ENCODE data around the gene HIRA.

Gene HIRA

DNA sequence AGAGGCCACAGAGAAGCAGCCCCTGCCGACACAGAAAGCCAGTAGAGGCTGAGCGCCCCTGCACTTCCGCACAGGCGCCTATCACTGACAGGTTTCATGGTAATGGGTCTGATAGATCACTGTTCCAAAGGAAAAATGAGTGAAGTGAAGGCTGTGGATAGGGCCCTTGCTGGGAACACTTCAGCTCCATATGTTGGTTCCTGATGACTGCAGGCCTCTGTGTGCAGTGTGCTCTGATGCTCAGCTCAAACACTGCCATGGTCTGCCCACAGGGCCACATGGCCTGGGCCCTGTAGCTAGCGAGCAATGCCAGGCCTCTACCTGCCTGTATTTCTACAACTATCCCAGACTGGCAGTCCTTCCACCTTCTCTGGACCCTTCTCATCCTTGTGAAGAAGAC lies 77.3 kb downstream of the HIRA start:
- H3F3A ChIP-seq (ENCODE audit: insufficient read depth, low read length), result no peaks in the 10 kb centered on the region
- H3K4me3 ChIP-seq (ENCODE audit: low read length), result no peak overlapping the region
- DNase-seq, result no peak
- H3K4me1 ChIP-seq (ENCODE audit: low read length), result no peaks in the 10 kb centered on the region
- no peak overlapping the region for H2AFZ ChIP-seq (ENCODE audit: low read length)
- H3K9me2 ChIP-seq (replicated peaks; ENCODE audit: insufficient read depth, low read length), result no peaks in the 10 kb centered on the region
- TF ChIP-seq EZH2 (optimal IDR thresholded peaks at IDR 0.05; ENCODE audit: low read depth, low read length) (no peak), EZH2phosphoT487 (IDR thresholded peaks at IDR 0.05; ENCODE audit: low read length) (no peak)
- TF ChIP-seq, protein P1, sequence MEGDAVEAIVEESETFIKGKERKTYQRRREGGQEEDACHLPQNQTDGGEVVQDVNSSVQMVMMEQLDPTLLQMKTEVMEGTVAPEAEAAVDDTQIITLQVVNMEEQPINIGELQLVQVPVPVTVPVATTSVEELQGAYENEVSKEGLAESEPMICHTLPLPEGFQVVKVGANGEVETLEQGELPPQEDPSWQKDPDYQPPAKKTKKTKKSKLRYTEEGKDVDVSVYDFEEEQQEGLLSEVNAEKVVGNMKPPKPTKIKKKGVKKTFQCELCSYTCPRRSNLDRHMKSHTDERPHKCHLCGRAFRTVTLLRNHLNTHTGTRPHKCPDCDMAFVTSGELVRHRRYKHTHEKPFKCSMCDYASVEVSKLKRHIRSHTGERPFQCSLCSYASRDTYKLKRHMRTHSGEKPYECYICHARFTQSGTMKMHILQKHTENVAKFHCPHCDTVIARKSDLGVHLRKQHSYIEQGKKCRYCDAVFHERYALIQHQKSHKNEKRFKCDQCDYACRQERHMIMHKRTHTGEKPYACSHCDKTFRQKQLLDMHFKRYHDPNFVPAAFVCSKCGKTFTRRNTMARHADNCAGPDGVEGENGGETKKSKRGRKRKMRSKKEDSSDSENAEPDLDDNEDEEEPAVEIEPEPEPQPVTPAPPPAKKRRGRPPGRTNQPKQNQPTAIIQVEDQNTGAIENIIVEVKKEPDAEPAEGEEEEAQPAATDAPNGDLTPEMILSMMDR (IDR thresholded peaks at IDR 0.05; ENCODE audit: low read length), result no peak
- no peak overlapping the region for H3K9ac ChIP-seq (ENCODE audit: low read length)
- H3K36me3 ChIP-seq (replicated peaks; ENCODE audit: insufficient read depth, low read length), result peaks cover 8% of the 10 kb centered on the region; the same call in 1 of the 2 replicates
- no peak overlapping the region for H3K4me2 ChIP-seq (ENCODE audit: low read depth, low read length)
- no peaks in the 10 kb centered on the region for H3K79me2 ChIP-seq (ENCODE audit: low read length)
- H3K9me3 ChIP-seq (replicated peaks; ENCODE audit: insufficient read depth, low read length), result no peaks in the 10 kb centered on the region
- H3K27me3 ChIP-seq (replicated peaks; ENCODE audit: insufficient read depth, low read length), result no peaks in the 10 kb centered on the region
- no peak overlapping the region for H3K27ac ChIP-seq (ENCODE audit: low read length)
- H4K20me1 ChIP-seq (ENCODE audit: insufficient read depth, low read length), result no peaks in the 10 kb centered on the region

DNA sequence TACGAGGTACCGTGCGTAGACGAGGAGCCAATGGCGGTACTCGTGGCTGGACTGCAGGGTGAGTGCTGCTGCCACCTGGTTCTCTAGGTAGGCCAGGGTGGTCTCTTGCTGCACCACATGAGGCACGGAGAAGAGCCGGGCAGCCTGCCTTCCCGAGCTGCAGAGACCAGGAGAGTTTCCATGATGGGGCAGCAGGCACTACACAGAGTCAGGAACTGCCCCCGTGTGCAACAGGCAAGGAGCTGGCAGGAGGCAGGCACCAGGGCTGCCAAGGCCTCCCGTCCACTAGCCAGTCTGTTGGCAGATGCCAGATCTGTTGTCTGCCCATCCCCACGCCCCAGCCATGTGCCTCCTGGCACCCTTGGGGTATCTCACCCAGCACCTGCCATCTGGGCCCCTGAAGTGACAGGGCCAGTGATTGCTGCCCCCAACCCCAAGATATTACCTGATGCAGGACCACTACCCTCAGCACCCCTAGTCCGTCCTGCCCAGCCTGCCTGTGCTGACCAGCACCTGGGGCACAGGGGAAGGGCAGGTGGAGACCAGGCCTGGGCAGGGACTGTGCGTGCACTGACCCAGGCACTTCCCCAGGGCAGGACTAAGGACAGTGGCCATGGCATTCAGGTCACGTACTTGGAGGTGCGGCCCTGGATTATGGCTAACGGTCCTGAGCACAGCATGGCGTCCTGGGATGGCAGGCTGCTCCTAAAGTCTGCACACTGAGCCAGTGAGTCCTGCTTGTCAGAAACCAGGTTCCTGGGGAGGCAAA lies 78.0 kb downstream of the HIRA start:
- TF ChIP-seq EZH2phosphoT487 (IDR thresholded peaks at IDR 0.05; ENCODE audit: low read length) (no peak), EZH2 (optimal IDR thresholded peaks at IDR 0.05; ENCODE audit: low read depth, low read length) (no peak)
- TF ChIP-seq, protein P1 (IDR thresholded peaks at IDR 0.05; ENCODE audit: low read length), result no peak
- Histone ChIP-seq H3K27ac (ENCODE audit: low read length) (no peak overlapping the region), H3K4me2 (ENCODE audit: low read depth, low read length) (no peak overlapping the region), H3K9ac (ENCODE audit: low read length) (no peak overlapping the region), H3K9me3 (replicated peaks; ENCODE audit: insufficient read depth, low read length) (no peaks in the 10 kb centered on the region), H3K4me3 (ENCODE audit: low read length) (no peak overlapping the region), H3K27me3 (replicated peaks; ENCODE audit: insufficient read depth, low read length) (no peaks in the 10 kb centered on the region), H3K36me3 (replicated peaks; ENCODE audit: insufficient read depth, low read length) (peaks cover 8% of the 10 kb centered on the region; the same call in 1 of the 2 replicates), H2AFZ (ENCODE audit: low read length) (no peak overlapping the region), H3K79me2 (ENCODE audit: low read length) (no peaks in the 10 kb centered on the region), H4K20me1 (ENCODE audit: insufficient read depth, low read length) (no peaks in the 10 kb centered on the region), H3K9me2 (replicated peaks; ENCODE audit: insufficient read depth, low read length) (no peaks in the 10 kb centered on the region), H3K4me1 (ENCODE audit: low read length) (no peaks in the 10 kb centered on the region), H3F3A (ENCODE audit: insufficient read depth, low read length) (no peaks in the 10 kb centered on the region)
- DNase-seq, result no peak

- Histone ChIP-seq H3K4me3 (ENCODE audit: low read length) (no peak overlapping the region), H4K20me1 (ENCODE audit: insufficient read depth, low read length) (no peaks in the 10 kb centered on the region), H3K9me3 (replicated peaks; ENCODE audit: insufficient read depth, low read length) (no peaks in the 10 kb centered on the region), H2AFZ (ENCODE audit: low read length) (no peak overlapping the region), H3K4me1 (ENCODE audit: low read length) (no peaks in the 10 kb centered on the region), H3K4me2 (ENCODE audit: low read depth, low read length) (no peak overlapping the region), H3F3A (ENCODE audit: insufficient read depth, low read length) (no peaks in the 10 kb centered on the region), H3K9me2 (replicated peaks; ENCODE audit: insufficient read depth, low read length) (no peaks in the 10 kb centered on the region), H3K79me2 (ENCODE audit: low read length) (no peaks in the 10 kb centered on the region), H3K27me3 (replicated peaks; ENCODE audit: insufficient read depth, low read length) (no peaks in the 10 kb centered on the region), H3K27ac (ENCODE audit: low read length) (no peak overlapping the region), H3K36me3 (replicated peaks; ENCODE audit: insufficient read depth, low read length) (peaks cover 8% of the 10 kb centered on the region; the same call in 1 of the 2 replicates), H3K9ac (ENCODE audit: low read length) (no peak overlapping the region)
- TF ChIP-seq EZH2phosphoT487 (IDR thresholded peaks at IDR 0.05; ENCODE audit: low read length) (no peak), EZH2 (optimal IDR thresholded peaks at IDR 0.05; ENCODE audit: low read depth, low read length) (no peak)
- TF ChIP-seq, protein P1 (IDR thresholded peaks at IDR 0.05; ENCODE audit: low read length), result no peak
- DNase-seq, result no peak
Observed at GRCh38 chr22:19352766-19353165, 78.8 kb downstream of the HIRA start.
